ENCODE results near the gene INVS. TPM values are rescaled to one million over a fixed set of nuclear protein-coding genes. Genes with fewer than 3 reads are reported as not detected.

Gene INVS
- total and polyA plus RNA-seq, 2 of the 13 experiments (the other 11 are each of a cell fraction or from before 2014, with no cell fraction given), result 11.3 to 16.3 TPM

GRCh38 chr9:100098887-100099721 is at the start of gene INVS, which contains the start of gene ERP44 (continued):
- TF ChIP-seq RFX5 (IDR thresholded peaks at IDR 0.05; ENCODE audit: low read depth, low read length) (no peak), CSRNP2 (CRISPR knock-in tag; conservative IDR thresholded peaks at IDR 0.05; ENCODE audit: low read depth) (no peak), PREB (CRISPR knock-in tag; IDR thresholded peaks at IDR 0.05) (no peak), RXRA (CRISPR knock-in tag; IDR thresholded peaks at IDR 0.05) (peak; percentile 64), ZNF44 (CRISPR knock-in tag; IDR thresholded peaks at IDR 0.05) (no peak), TBL1XR1 (IDR thresholded peaks at IDR 0.05; ENCODE audit: borderline replicate concordance, low read length, partially characterized antibody) (no peak), FOSL1 (CRISPR knock-in tag; IDR thresholded peaks at IDR 0.05; ENCODE audit: borderline replicate concordance) (no peak), PHF20 (CRISPR knock-in tag; IDR thresholded peaks at IDR 0.05) (peak; percentile 88), NCOR1 (IDR thresholded peaks at IDR 0.05; ENCODE audit: borderline replicate concordance, low read length) (no peak), ASH2L (IDR thresholded peaks at IDR 0.05; ENCODE audit: insufficient read length, low read depth, low read length) (peak; percentile 71), ELF3 (CRISPR knock-in tag; IDR thresholded peaks at IDR 0.05) (peak; percentile 69), CREM (IDR thresholded peaks at IDR 0.05) (peak; percentile 99), CREM (CRISPR knock-in tag; IDR thresholded peaks at IDR 0.05) (no peak), ZNF441 (CRISPR knock-in tag; IDR thresholded peaks at IDR 0.05; ENCODE audit: borderline replicate concordance) (no peak), TAF15 (IDR thresholded peaks at IDR 0.05; ENCODE audit: low read depth, low read length, poor library complexity, severe bottlenecking) (no peak), RFXAP (CRISPR knock-in tag; IDR thresholded peaks at IDR 0.05; ENCODE audit: borderline replicate concordance) (no peak), ZFP1 (CRISPR knock-in tag; IDR thresholded peaks at IDR 0.05) (no peak; the same call in 1 of the 2 replicates), POGZ (CRISPR knock-in tag; IDR thresholded peaks at IDR 0.05) (peak; percentile 79; the same call in 1 of the 2 replicates), TOPORS (CRISPR knock-in tag; IDR thresholded peaks at IDR 0.05) (no peak), ATRX (CRISPR knock-in tag; IDR thresholded peaks at IDR 0.05; ENCODE audit: borderline replicate concordance) (no peak), ZMAT3 (CRISPR knock-in tag; conservative IDR thresholded peaks at IDR 0.05) (0 out of 2 replicates have a peak, but pooled peaks have one; percentile 65), TCF12 (IDR thresholded peaks at IDR 0.05) (no peak), TCF12 (CRISPR knock-in tag; IDR thresholded peaks at IDR 0.05) (peak; percentile 65), KAT2B (IDR thresholded peaks at IDR 0.05; ENCODE audit: borderline replicate concordance, low read depth, low read length) (no peak), TIGD3 (CRISPR knock-in tag; IDR thresholded peaks at IDR 0.05; ENCODE audit: borderline replicate concordance) (no peak), MTERF4 (CRISPR knock-in tag; IDR thresholded peaks at IDR 0.05) (no peak), CBFB (CRISPR knock-in tag; IDR thresholded peaks at IDR 0.05) (0 out of 2 replicates have a peak, but pooled peaks have one; percentile 33)

Measured in HepG2 (cell line).